Ovary (tissue), 3 donors: Measurements from ENCODE around the gene FAM177A1.

Source experiments
- CTCF ChIP-seq, 3 donors: fragments of 450-650 bp in 2 of 3; fragments of 200-600 bp in 1 of 3; IDR thresholded peaks; one replicate each; pipeline versions ENCODE4 v1.5.1 to v1.8.0; 2016 to 2022; ENCODE audit warnings: antibody characterized with exemption in 3 of 3, mild to moderate bottlenecking in 1 of 3
- EP300 ChIP-seq: sonication (generic); formaldehyde crosslinking; IDR thresholded peaks from one replicate; pipeline ENCODE4 v1.6.1; 2017; ENCODE audit warnings: antibody characterized with exemption
- POLR2A ChIP-seq: fragments of 450-650 bp; IDR thresholded peaks from one replicate; pipeline ENCODE4 v1.6.1; 2017; ENCODE audit warnings: antibody characterized with exemption, mild to moderate bottlenecking, moderate library complexity
- donor health status: DM: no; HTN: no; CAD: no.

- no peak for TF ChIP-seq POLR2A
- TF ChIP-seq CTCF (IDR thresholded peaks at IDR 0.05) = no peak
- no peak for TF ChIP-seq EP300
Measured at GRCh38 chr14:35116242-35116641, 70.2 kb downstream of the FAM177A1 start.
